ENCODE data around the gene SLC10A3. TPM values are rescaled to one million over a fixed set of nuclear protein-coding genes. Genes with fewer than 3 reads are reported as not detected.

The SLC10A3 gene
- total RNA-seq, 1 donor from 2014 or later: 12.5 TPM

GRCh38 chrX:154484255-154485149, 5.9 kb downstream of the SLC10A3 start:
- no peak for DNase-seq (ENCODE audit: low read depth, low spot score)

GRCh38 chrX:154483325-154483724, 7.1 kb downstream of the SLC10A3 start:
- no peak for DNase-seq (ENCODE audit: low read depth, low spot score)

GRCh38 chrX:154482786-154483185, 7.6 kb downstream of the SLC10A3 start:
- DNase-seq (ENCODE audit: low read depth, low spot score): no peak

GRCh38 chrX:154481911-154482601, 8.4 kb downstream of the SLC10A3 start:
- DNase-seq (ENCODE audit: low read depth, low spot score): no peak

GRCh38 chrX:154481195-154481594, 9.2 kb downstream of the SLC10A3 start:
- no peak for DNase-seq (ENCODE audit: low read depth, low spot score)

GRCh38 chrX:154478728-154479622, 11.5 kb downstream of the SLC10A3 start, which contains the start of gene LAGE3:
TSS of gene LAGE3 (minus strand) at chrX:154479281. CDS start at chrX:154478915, 366 bp downstream.
- peak; percentile 51 for DNase-seq (ENCODE audit: low read depth, low spot score)

GRCh38 chrX:154477891-154478477, 12.4 kb downstream of the SLC10A3 start:
- no peak for DNase-seq (ENCODE audit: low read depth, low spot score)

- no peak for DNase-seq (ENCODE audit: low read depth, low spot score)
Measured at GRCh38 chrX:154476821-154477220, 13.6 kb downstream of the SLC10A3 start.

GRCh38 chrX:154473683-154474082, 16.7 kb downstream of the SLC10A3 start:
- DNase-seq (ENCODE audit: low read depth, low spot score): no peak

- DNase-seq (ENCODE audit: low read depth, low spot score): no peak
Measured at GRCh38 chrX:154472685-154473632, 17.5 kb downstream of the SLC10A3 start.

GRCh38 chrX:154471839-154472684, 18.4 kb downstream of the SLC10A3 start:
- DNase-seq (ENCODE audit: low read depth, low spot score): no peak

- DNase-seq (ENCODE audit: low read depth, low spot score): no peak
Measured at GRCh38 chrX:154470914-154471568, 19.4 kb downstream of the SLC10A3 start.

- DNase-seq (ENCODE audit: low read depth, low spot score): no peak
Measured at GRCh38 chrX:154470434-154470833, 20.0 kb downstream of the SLC10A3 start.

- no peak for DNase-seq (ENCODE audit: low read depth, low spot score)
Measured at GRCh38 chrX:154469880-154470279, 20.5 kb downstream of the SLC10A3 start.

GRCh38 chrX:154469114-154469513, 21.3 kb downstream of the SLC10A3 start:
- DNase-seq (ENCODE audit: low read depth, low spot score): no peak

- DNase-seq (ENCODE audit: low read depth, low spot score): no peak
Measured at GRCh38 chrX:154468217-154468616, 22.2 kb downstream of the SLC10A3 start.

- no peak for DNase-seq (ENCODE audit: low read depth, low spot score)
Measured at GRCh38 chrX:154467556-154467955, 22.9 kb downstream of the SLC10A3 start.

GRCh38 chrX:154466907-154467306, 23.5 kb downstream of the SLC10A3 start:
- DNase-seq (ENCODE audit: low read depth, low spot score): no peak
